ENCODE results near the gene RLF.

RLF gene

DNA sequence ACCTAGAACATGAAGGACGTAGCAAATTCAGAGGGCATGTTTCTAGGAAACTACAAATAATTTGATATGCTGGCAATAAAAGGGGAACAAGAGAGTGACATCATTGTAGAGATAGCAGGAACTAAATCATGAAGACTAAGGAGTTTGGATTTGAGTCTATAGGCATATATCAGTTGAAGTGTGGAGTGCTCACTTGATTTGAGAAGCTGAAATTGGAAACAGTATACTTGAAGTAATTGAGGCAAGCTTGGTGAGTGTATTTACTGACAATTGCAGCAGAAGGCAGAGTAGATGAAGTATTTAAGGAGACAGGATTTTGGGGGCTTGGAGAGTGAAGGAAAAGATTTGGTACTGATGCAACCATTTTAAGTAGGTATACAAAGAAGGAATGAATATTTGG is 80.2 kb downstream of the RLF start:
- no peak for DNase-seq

- DNase-seq, result no peak
These were observed 82.2 kb downstream of the RLF start for GRCh38 chr1:40243351-40243750.

GRCh38 chr1:40244138-40244744 is 83.1 kb downstream of the RLF start:
- no peak for DNase-seq

DNA sequence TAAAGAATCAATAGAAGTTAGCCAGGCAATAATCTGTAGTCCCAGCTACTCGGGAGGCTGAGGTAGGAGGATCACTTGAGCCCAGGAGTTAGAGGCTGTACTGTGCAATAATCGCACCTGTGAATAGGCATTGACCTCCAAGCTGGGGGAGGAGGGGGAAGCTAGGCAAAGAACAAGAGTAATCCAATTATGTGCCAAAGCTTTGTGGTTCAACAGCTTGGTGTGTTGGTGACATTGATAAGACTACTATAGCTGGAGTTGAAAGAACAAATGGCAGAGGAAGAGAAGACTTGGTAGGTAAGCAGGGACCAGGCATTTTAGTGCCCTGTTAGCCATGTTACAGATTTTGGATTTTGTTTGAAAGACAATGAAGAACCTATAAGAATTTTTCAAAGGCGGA is 84.5 kb downstream of the RLF start:
- DNase-seq, result no peak

- DNase-seq, result no peak
These were observed 86.5 kb downstream of the RLF start, which contains the start of gene TMCO2 for GRCh38 chr1:40247655-40248054. TSS of gene TMCO2 (plus strand) at chr1:40247937. CDS start at chr1:40247994, 57 bp downstream.

GRCh38 chr1:40248412-40248811 is 87.2 kb downstream of the RLF start:
- DNase-seq, result no peak

GRCh38 chr1:40251456-40251855 is 90.3 kb downstream of the RLF start:
- no peak for DNase-seq

- no peak for DNase-seq
These were observed 91.4 kb downstream of the RLF start for GRCh38 chr1:40252601-40253000.

- no peak for DNase-seq
These were observed 94.0 kb downstream of the RLF start for GRCh38 chr1:40255231-40255630.

DNA sequence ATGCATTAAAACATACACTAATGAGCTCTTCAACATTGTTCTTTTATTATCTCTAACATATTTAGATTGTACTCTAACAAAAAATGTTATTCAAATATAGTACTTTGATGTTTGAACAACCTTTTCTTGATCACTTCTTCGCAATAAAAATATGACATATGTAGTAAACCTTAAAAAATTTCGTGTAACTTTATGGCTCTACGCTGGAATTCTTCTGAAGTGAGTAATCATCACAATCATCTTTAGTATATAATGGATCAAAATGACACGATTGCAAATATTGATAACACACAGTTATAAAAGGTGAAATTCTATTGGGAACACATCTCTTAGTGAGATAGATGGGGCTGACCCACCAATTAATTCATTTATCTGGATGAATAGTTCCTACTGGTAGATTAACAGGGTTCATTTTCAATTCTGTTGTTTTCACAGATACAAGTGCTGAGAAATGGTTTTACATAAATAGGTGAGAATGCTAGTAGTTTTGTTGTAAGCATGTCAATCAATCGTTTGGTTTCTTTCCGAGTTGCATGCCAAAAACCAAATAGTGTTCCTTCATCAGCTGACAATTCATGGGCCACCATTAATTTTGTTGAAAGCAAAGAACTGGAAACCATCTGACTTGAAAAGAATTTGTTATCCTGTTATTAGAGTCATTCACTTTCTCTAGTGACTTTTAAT is 95.4 kb downstream of the RLF start:
- no peak for DNase-seq

DNA sequence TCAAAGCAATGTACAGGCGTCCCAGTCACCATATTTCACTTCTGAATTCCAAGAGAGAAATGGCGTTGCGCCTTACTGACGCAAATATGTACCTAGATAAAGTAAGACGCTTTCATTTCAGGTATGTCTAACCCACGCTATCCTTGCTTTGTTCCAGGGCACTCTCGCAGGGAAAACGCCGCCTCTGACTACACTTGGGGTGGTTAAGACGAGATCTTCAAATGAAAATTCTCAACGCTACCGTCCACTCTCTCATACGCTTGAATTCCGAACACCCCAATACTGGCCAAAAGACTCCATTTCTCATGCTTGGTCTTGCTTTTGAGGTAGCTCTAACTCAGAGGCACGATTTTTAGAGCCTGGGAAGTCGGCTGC is 96.1 kb downstream of the RLF start:
- DNase-seq, result no peak

GRCh38 chr1:40257688-40258444 is 96.7 kb downstream of the RLF start, which contains the start of gene ZMPSTE24:
TSS of gene ZMPSTE24 (plus strand) at chr1:40258236. CDS start at chr1:40258272, 36 bp downstream.
- DNase-seq, result peak; percentile 90

DNA sequence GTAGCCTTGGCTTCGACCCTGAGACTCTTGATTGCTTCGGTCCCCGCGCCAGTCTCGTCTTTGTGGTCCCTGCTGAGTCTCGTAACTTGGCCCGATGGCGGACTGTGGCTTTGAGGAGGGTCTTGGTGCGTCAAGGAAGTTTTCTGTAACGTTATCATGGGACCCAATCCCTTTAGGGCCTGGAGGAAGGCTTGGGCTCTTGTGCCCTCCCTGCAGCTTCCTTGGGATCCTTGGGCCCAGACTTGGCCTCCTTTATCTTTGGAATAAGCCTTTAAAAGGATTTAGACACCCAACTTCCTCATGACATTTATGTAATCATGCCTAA is 97.2 kb downstream of the RLF start:
- no peak for DNase-seq

- DNase-seq, result no peak
These were observed 103.2 kb downstream of the RLF start for GRCh38 chr1:40264354-40264781.

GRCh38 chr1:40265298-40265697 is 104.1 kb downstream of the RLF start:
- no peak for DNase-seq

- DNase-seq, result no peak
These were observed 104.7 kb downstream of the RLF start for GRCh38 chr1:40265919-40266318.

DNA sequence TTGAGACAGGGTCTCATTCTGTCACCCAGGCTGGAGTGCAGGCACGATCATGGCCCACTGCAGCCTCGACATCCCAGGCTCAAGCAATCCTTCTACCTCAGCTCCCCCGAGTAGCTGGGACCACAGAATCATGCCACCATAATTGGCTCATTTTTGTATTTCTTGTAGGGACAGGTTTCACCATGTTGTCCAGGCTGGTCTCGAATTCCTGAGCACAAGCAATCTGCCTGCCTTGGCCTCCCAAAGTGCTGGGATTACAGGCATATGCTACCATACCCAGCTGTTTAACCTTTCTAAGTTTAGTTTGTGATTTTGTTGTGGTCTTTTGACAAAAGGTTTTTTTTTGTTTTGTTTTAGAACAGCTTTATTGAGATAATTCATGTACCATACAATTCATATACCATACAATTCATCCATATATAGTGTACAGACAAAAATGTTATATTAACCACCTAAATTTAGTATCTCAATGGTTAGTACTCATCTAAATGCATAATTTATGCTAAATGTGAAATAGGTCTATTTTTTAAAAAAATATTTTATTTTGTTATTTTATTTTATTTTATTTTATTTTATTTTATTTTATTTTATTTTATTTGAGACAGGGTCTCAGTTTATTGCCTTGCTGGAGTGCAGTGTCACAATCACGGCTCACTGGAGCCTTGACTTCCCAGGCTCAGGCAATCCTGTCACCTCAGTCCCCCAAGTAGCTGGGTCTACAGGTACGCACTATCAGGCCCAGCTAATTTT is 105.8 kb downstream of the RLF start:
- DNase-seq, result no peak

GRCh38 chr1:40267767-40268187 is 106.6 kb downstream of the RLF start:
- no peak for DNase-seq

DNA sequence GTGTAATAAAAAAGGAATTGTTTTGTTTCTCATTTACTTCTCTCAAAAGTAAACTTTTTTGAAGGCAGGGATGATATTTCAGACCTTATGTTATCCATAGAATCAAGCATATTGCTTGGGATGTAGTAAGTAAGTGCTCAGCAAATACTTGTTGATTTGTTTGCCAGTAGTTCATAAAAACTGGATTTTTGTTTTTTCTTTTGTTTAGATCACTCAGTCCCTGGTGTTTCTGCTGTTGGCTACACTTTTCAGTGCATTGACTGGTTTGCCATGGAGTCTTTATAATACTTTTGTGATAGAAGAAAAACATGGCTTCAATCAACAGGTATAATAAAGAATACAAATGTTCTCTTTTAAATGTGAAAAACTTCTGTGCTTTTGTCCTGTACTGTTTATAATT is 107.0 kb downstream of the RLF start:
- DNase-seq, result no peak

GRCh38 chr1:40270152-40270834 is 109.1 kb downstream of the RLF start:
- DNase-seq, result no peak

DNA sequence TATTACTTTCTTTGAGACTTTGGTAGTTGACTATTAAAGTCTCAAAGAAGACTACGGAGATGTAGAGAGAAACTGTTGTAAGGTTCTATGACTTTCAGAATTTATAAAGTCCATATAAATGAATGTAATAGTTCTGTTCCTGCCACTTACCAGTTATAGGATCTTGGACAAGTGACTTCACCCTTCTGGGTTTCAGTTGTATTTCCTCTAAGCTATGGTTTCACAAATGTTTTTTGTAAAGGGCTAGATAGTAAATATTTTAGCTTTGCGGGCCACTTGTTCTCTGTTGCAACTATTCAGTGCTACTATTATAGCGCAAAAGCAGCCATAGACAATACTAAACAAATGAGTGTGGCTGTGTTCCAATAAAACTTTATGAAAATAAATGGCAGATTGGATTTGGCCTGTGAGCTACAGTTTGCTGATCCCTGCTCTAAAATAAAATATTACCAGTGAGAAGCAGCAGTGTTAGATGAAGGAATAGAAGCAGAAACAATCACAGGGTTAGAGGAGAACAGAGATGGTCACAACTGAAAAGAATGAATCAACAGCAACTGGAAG is 111.5 kb downstream of the RLF start:
- DNase-seq, result no peak

- DNase-seq, result no peak
These were observed 112.5 kb downstream of the RLF start for GRCh38 chr1:40273547-40274166.

All from stimulated activated CD4-positive, alpha-beta T cell treated with anti-CD3 and anti-CD28 coated beads, Interleukin-12 subunit alpha, Interleukin-12 subunit beta, amount 100 ng/mL, for 4 hours (primary cell).